GM23248 (cell line): ENCODE data around the gene NOXA1.

Experiments used
- EZH2 ChIP-seq: fragments of 200-600 bp; sonication (generic); IDR thresholded peaks from 2 replicates; pipeline ENCODE4 v1.6.1; 2018; ENCODE audit warnings: antibody characterized with exemption, mild to moderate bottlenecking; ENCODE audit not compliant: insufficient read depth, poor library complexity, severe bottlenecking
- EZH2phosphoT487 ChIP-seq: fragments of 200-600 bp; sonication (generic); IDR thresholded peaks from 2 replicates; pipeline ENCODE4 v1.6.1; 2018; ENCODE audit warnings: antibody characterized with exemption, moderate library complexity, mild to moderate bottlenecking, low read depth; ENCODE audit not compliant: insufficient read depth

- TF ChIP-seq EZH2 (no peak), EZH2phosphoT487 (no peak)
These were observed 44.0 kb downstream of the NOXA1 start for GRCh38 chr9:137467161-137467581.
